COLO829 (cell line): ENCODE measurements around the gene PLA2G15.
"Not testable (repeated sequence)": the region's sequence is repeated elsewhere in the genome, so short reads cannot be mapped to it uniquely, and the experiment has no call there.

Experiments
- DNase-seq: peaks from one replicate; pipeline ENCODE4 v3.0.0; 2012; ENCODE audit warnings: low spot score

Gene PLA2G15

GRCh38 chr16:68279726-68280558, 34.8 kb downstream of the PLA2G15 start:
- DNase-seq: no peak

- no peak for DNase-seq
These were observed 36.3 kb downstream of the PLA2G15 start for GRCh38 chr16:68281368-68282063.

DNA sequence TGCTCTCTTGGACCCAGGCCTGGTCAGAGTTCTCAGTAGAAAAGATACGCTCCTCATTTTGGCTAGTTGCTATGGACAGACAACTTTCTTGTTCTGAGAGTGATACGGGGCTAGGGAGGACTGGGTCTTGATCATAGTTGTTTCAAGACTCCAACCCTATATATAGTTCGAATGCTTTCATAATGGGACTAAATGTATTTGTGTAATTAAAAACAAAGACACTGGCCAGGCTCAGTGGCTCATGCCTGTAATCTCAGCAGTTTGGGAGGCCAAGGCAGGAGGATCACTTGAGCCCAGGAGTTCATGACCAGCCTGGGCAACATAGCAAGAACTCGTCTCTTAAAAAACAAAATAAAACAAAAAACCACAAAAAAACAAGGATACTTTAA, 36.9 kb downstream of the PLA2G15 start:
- DNase-seq: no peak

DNA sequence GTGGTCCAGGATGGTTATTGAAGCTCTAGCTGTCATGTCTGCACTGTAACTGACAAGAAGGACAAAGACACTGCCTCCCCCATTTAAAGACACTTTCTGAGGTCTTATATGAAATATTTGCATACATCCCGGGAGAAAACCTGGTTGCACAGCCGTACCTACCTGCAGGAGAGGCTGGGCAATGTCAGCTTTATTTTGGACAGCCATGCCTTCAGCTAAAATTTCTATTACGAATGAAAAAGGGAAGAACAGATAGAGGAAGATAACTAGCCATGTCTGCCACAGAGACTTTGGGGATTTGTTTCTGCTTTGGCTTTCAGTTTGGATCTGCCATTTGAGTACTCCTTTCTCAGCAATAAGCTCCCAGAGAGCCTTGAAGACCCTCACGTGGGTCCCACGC, 38.2 kb downstream of the PLA2G15 start:
- DNase-seq: no peak

DNA sequence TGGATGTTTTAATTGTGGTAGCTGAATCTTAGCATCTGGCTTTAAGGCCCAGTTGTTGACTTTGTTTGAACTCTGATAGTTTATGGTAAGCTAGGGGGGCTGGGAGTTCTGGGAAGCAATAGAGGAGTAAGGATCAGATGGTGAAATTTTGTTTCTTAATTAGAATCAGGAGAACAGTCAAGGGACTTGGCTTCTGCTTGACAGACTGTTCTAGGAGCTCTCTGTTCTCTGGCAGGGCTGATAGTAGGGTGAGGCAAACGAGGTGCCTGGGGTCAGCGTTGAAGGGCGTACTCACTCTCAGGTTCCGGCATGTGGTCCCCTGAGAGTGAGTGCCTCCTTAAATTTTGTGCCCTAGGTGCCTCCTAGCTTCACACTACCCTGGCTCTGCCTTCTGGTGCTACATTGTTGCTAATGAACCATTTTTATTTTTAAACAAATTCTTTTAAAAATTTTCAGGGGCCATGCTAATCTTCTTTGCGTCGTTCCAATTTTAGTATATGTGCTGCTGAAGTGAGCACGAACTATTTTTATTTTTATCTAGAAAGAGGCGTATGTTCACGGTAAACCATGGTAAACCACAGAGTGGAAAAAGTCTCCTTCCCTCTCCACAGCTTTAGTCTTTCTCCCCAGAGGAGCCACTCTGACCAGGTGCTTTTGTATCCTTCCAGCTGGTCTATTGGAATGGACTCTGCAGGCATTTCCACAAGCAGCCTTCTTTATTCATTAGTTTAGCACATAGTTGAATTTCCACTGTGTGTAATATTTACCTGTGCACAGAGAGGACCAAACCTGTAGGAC, 38.8 kb downstream of the PLA2G15 start:
- no peak for DNase-seq

DNA sequence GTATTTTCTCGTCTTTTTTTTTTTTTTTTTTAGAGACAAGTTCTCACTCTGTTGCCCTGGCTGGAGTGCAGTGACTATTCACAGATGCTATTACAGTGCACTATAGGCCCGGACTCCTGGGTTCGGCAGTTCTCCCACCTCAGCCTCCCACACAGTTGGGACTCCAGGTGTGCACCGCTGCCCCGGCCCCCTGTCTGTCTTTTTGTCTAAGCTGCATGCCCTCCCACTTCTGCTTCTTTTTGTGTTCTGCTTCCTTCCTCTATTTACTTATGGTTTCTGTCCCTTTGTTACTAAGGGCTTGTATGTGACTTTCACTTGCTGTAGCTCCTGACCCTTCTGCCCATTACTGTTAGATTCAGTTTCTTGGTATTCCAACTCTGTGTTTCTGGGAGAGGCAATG, 39.7 kb downstream of the PLA2G15 start:
- DNase-seq: no peak

DNA sequence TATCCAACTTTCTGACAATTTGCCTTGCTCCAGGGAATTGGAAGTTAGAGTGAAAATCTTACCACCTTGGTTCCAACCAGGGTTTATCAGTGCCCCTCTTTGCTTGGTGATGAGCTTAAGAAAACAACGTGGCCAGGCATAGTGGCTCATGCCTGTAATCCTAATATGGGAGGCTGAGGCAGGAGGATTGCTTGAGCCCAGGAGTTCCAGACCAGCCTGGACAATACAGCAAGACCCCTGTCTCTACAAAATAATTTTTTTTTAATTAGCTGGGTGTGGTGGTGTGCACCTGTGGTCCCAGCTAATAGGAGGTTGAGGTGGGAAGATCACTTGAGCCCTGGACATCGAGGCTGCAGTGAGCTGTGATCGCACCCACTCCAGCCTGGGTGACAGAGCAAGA, 40.5 kb downstream of the PLA2G15 start:
- no peak for DNase-seq

- no peak for DNase-seq
These were observed 41.2 kb downstream of the PLA2G15 start for GRCh38 chr16:68286153-68287074.

DNA sequence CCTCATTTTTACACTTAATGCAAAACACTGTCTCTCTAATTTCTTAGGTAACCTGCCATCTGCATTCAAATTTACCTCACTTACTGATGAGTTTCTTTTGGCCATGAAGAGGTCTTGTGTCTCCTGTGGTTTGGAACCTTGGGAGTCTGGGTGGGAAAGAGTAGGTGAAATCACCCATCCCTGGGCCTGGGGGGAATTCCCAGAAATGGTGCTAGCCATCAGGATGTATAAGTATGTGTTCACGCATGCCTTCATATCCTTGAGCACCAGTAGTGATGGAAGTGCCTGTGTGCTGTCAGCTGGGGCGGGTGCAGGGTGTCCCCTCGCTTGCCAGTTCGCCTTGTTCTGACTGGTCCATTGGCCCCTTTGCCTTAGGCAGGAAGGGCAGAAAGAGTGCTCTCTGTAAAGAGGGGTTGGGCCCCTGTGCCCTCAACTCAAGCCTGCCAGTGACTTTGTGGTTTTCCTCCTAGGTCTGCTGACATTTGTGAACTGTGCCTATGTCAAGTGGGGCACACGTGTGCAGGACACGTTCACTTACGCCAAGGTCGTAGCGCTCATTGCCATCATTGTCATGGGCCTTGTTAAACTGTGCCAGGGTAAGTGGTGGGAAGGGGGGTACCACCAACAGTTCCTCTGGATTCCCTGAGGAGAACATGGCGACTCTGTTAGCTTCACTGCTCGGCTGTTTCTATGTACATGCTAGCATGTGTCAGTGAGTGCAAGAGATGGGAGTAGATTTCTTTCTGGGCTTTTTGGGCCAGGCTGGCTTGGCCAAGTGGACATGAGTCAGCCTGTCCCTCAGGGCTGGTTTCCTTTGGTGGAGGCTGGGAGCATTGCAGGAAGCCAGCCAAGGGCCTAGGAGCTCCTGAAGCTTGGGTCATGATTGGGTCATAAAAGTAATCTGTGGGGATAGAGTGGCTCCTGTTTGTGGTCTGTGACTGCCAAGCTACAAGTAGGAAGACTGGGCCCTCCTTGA, 42.4 kb downstream of the PLA2G15 start:
- no peak for DNase-seq

DNA sequence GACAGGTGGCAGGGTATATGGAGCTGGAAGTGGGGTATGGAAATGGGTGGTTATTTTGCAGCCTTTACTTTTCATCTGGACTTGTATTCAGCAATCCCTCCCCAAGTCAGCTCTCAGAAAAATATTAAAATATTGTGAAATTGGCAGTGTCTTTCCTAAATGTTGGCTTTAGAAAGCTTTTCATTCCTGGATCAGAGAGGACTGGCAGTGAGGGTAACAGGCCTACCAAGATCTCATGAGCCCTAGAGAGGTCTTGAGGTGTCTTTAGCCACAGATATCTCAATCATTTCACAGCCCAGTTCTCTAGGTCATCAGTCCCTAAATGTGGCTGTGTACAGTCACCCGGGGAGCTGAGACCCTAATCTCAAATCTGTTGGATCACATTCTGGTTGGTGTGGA, 43.1 kb downstream of the PLA2G15 start:
- no peak for DNase-seq

DNA sequence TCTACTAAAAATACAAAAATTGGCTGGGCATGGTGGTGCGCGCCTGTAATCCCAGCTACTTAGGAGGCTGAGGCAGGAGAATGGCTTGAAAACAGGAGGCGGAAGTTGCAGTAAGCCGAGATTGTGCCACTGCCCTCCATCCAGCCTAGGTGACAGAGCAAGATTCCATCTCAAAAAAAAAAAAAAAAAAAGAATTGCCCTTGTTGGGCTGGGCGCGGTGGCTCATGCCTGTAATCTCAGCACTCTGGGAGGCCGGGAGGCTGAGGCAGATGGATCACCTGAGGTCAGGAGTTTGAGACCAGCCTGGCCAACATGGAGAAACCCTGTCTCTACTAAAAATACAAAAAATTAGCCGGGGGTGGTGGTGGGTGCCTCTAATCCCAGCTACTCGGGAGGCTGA, 43.6 kb downstream of the PLA2G15 start:
- DNase-seq: not testable (repeated sequence)

DNA sequence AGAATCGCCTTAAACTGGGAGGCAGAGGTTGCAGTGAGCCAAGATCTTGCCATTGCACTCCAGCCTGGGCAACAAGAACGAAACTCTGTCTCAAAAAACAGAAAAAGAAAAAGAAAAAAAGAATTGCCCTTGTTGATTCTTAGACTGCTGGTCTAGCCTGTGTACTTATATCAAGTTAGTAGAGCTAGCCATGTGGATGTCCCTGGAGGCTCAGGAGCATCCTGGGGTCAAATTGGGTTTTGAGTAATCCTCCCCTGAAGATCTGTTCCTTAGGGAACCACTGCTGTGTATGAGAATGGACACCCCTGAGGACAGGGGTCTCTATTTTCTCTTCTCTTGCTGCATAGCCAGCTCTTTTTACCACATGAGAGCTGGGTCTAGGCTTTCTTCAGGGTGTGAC, 44.0 kb downstream of the PLA2G15 start:
- DNase-seq: no peak

GRCh38 chr16:68289621-68290329, 44.6 kb downstream of the PLA2G15 start:
- DNase-seq: no peak

DNA sequence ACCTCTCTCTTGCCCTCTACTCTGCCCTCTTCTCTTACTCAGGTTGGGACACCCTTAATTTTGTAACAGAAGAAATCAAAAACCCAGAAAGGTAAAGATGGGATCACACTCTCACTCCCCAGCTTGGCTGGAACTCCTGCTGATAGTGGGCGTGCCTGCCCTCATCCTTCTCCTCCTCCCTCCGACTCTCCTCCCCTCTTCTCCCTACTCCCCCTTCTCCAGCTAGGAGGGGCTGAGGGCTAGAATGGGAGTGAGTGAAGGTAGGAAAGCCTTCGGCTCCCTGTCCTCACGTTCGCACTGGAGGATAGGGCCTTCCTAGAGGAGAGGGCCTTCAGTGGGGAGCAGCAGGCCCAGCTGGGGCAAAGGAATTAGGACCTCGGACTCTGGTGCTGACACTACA, 45.3 kb downstream of the PLA2G15 start:
- no peak for DNase-seq

DNA sequence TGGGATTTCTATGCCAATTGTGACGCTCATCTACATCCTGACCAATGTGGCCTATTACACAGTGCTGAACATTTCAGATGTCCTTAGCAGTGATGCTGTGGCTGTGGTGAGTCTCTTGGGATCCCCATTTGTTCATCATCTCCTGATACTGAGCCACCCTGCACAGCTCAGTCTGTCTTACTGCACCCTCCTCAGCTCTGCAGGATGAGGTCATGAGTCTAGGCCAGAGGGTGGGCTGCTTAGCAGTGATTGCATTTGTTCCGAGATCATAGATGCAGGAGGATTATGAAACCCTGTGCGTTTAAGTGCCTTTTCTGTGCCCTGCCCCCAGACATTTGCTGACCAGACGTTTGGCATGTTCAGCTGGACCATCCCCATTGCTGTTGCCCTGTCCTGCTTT, 46.1 kb downstream of the PLA2G15 start:
- DNase-seq: no peak

DNA sequence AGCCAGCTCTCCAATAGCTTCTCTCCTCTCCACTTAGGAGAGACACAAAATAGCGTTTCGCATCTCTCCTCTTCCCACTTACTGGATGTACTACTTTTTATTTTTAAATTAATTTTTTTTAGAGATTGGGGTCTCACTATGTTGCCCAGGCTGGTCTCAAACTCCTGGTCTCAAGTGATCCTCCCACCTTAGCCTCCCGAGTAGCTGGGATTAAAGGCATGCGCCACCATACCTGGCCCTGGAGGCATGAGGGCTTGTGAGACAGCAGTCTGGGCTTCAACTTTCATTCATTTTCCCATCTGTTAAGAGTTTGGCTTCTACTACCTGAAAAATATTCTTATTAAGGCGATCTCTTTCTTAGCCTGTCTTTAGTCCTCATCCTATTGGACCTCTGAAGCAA, 47.3 kb downstream of the PLA2G15 start:
- DNase-seq: no peak

DNA sequence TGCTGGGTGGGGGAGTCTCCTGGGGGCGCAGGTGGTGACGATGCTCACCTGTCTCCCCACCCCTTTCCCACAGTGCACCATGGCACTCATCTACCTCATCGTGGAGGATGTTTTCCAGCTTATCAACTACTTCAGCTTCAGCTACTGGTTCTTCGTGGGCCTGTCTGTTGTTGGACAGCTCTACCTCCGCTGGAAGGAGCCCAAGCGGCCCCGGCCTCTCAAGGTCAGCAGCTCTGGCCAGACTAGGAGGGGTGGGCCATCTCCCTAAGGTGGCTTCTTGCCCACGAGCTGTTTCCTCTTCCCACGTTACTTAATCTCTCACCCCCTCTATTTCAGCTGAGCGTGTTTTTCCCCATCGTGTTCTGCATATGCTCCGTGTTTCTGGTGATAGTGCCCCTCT, 51.1 kb downstream of the PLA2G15 start:
- no peak for DNase-seq

DNA sequence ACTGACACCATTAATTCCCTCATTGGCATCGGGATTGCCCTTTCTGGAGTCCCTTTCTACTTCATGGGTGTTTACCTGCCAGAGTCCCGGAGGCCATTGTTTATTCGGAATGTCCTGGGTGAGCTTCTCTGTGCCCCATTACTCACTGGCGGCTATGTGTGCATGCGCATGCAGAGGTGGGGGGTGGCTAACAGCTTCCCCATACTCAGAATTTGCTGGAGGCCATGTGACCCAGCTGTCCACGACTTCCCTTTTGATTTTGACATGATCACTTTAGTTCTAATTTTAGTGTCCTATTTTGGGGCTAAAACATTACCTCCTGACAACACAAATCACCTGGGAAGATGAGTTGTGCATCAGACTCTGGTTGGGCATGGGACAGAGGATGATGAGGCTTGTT, 51.5 kb downstream of the PLA2G15 start:
- DNase-seq: no peak

DNA sequence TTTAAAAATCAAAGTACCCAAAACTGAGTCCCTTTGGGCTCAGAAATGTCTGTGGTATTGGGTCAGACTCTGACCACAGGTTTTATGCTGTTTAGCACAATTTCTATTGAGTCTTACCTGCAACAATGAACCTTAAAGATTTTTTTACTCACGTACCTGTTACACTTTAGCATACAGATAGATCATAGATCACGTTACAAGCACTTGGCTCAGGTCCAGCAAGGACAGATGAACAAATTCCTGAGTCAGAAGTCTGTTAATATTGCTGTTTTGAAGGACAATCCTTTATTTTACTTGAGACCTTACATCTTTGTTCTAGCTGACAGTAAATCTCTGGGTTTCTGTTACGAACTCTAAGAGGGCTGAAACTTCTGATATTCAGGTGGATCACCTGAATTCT, 52.7 kb downstream of the PLA2G15 start:
- no peak for DNase-seq

- DNase-seq: no peak
These were observed 53.1 kb downstream of the PLA2G15 start for GRCh38 chr16:68298312-68298711.
